CD1c-positive myeloid dendritic cell (primary cell): ENCODE results near the gene RAG2.

Source experiments
- DNase-seq: peaks from one replicate; pipeline ENCODE4 v3.0.0-alpha.2; 2016; ENCODE audit errors: extremely low spot score

RAG2 gene

DNA sequence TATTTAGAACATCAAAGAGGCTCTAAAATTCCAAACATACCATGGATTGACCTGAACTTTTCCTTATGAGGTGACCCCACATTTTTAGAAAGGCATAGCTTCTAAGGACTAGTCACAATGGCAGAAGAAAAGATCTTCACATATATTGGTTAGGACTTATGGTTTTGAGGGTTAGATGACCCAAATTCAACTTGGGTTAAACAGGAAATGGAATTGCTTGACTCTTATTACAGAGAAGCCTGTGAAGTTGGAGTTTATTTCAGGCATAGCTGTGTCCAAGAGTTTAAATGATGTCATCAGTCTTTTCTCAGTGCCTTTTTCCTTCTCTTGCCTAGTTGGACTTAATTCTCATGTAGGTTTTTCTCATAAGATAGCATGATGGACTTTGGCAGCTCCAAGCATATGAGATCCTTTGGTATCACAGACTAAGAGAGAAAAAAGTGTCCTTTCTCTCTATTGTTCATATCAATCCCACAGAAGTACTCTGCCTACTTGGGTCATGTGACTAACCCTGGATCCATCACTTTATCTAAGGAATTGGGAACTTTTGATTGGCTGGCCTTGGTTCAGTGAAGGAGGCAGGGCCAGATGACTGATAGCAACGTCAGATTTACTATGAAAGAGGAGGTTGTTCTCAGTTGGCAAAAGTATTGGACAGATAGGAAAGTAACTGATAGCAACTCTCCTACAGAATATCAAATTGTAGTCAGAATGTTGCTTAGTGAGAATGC is 47.5 kb downstream of the RAG2 start:
- no peak for DNase-seq
